COR-L47 (cell line): ENCODE results near the gene RXRA.

ENCODE experiments used
- DNase-seq: peaks from one replicate; lab custom pipeline; 2025; lab: John Stamatoyannopoulos, UW

RXRA gene

GRCh38 chr9:134353539-134353938, 27.3 kb downstream of the RXRA start:
- no peak for DNase-seq

GRCh38 chr9:134355158-134355557, 28.9 kb downstream of the RXRA start:
- DNase-seq = no peak

- no peak for DNase-seq
These were observed 29.5 kb downstream of the RXRA start for GRCh38 chr9:134355561-134356279.

DNA sequence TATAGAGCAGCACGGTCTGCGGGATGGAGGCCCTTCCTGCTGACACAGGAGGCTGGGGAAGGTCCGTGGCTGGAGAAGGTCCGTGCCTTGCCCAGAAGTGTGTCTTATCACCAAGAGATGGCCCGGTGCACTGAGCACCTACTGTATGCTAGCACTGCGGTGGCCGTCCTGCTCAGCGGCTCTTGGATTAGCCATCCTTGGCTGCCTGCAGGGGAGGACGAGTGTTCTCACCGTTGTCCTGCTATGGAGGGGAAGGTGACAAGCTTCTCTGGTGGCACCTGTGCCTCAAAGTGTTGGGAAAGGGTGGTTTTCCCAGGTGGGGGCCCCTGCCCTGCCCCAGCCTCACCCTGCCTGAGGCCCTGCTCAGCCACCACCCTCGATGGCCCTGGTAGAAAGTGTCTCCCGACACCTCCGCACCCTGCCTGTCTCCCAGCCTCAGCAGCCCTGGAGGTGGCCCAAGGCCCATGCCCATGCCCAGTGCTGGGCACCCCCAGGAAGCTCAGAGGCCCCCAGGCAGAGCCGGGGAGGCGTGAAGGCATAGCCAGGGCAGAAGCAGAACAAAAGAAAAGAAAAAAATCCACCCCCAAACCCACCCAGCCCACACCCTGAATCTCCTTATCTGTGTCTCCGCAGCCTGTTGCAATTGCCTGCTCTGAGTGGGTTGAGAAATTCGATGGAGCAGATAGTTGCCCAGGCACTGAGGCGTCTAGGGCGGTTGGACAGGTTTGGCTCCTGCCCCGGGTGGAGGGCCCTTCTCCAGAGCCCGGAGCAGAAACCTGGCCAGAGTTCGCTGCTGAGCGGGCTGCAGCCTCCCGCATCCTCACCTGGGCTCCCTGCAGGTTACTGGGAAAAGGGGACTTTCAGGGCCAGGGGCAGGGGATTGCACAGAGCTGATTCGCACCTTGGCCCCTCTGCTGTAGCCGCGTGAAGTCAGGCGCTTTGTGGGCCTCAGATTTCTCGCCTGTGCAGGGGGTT, 30.5 kb downstream of the RXRA start:
- DNase-seq = no peak

- DNase-seq = no peak
These were observed 31.4 kb downstream of the RXRA start for GRCh38 chr9:134357631-134358025.

DNA sequence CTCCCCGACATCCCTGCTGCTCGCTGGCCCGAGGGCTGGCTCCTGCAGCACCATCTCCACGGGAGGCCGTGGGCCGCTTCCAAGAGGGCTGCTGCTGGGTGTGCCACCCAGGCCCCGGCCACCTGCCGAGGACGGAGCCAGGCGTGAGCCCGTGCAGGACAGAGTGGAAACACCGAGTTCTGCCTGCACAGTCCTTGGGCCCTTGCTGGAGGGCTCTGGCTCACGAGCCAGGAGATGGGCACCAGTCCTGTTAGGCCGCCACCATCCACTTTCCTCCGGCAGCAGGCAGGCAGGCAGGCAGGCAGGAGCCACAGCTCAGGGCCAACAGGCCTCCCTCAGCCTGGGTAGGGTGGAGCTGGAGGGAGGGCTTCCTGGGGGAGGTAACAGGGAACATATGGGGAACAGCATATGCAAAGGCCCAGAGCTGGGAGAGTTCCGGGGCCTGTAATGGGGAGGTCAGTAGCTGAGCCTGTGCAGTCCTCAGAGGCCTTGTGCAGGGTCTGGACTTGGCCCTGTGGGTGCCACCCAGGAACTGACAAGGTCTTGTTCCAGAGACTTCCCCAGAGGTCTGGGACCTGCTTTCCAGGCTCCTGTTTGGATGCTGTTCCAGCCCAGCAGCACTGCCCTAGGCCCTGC, 31.9 kb downstream of the RXRA start:
- DNase-seq = peak; percentile 65

DNA sequence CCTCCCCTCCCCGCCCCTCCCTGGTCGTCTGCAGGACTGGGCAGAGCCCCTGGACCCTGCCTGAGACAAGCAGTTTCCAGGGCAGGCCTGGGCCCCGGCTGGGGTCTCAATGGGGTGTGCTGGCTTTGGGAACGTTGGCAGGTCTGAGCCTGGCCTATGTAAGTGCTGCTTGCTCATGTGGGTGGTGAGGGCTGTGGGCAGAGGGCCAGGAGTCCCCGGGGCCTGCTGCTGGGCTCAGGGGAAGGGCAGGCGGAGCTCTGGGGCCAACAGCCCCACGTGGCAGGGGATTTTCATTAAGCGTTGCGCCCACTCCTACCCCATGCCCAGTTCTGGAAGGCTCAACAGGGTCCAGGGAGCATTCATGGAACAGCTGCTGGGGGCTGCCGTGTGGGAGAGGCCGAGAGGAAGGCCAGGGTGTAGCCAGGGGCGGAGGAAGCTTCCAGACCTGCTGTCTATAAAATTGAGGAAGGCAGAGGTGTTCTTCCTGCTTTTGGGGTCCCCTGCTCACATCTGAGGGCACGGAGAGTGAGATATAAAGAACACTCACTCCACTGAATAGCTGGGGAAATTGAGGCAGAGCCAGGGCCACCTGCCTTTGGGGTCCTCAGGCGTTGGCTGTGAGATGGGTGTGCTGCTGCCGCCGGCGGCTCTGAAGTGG, 32.5 kb downstream of the RXRA start:
- peak; percentile 75 for DNase-seq

GRCh38 chr9:134359493-134360179, 33.4 kb downstream of the RXRA start:
- DNase-seq = no peak

- no peak for DNase-seq
These were observed 34.0 kb downstream of the RXRA start for GRCh38 chr9:134360180-134360759.

- DNase-seq = no peak
These were observed 34.6 kb downstream of the RXRA start for GRCh38 chr9:134360897-134361296.

- DNase-seq = no peak
These were observed 35.2 kb downstream of the RXRA start for GRCh38 chr9:134361426-134361825.

- no peak for DNase-seq
These were observed 35.7 kb downstream of the RXRA start for GRCh38 chr9:134361843-134362414.

- DNase-seq = no peak
These were observed 37.2 kb downstream of the RXRA start for GRCh38 chr9:134363450-134363849.

DNA sequence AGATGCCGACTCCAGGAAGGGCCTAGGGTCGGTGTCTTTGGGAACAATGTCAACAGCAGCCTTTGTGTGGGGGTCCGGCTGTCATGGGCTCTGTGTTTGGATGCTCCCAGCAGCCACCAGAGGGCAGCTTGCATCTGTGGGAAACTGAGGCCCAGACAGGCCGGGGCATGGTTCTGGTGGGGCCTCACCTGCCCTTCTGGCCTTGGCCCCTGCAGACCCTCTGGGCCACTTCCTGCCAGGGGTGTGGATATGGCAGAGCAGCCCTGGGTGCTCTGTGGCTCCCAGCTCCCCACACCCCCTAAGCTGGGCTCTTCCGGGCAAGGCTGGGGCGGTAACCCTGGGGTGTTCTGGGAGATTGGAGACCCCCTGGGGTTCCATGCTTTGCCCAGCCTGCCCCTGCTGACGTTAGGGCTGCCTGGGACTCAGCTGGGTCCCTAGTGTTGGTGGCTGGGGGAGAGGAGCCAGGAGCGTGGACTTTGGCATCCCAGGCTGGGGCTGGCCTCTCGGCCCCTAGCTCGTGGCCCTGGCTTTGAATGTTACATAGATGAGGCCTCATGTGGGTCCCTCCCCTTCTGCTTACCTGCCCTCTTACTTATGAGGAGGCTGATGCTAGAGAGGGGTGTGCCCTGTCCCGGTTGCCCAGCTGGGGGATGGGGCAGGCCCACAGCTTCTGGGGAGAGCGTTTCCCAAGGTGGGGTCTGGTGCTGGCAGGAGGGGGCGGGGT, 38.3 kb downstream of the RXRA start:
- no peak for DNase-seq

DNA sequence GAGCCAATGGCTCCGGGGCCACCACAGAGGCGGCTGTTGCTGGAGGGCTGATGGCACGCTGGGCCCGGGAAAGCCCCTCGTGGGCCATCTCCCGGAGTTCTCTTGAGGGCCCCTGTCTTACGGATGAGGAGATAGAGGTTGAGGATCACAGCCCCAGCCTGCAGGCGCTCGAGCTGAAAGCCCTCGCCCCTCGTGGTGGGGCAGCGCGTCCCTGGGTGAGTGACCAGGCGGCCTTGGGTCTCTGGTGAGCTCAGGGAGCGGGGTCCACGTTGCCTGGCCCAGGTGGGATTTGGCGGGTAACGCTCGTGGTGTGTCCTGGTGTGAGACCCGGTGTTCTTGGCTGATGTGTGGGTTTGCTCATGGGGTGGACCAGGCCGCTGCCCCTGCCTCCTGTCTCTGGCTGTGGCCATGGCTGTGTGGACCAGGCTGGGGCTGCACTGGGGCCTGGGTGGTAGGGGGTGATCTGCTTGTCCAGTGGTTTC, 38.9 kb downstream of the RXRA start:
- no peak for DNase-seq

GRCh38 chr9:134365791-134366222, 39.6 kb downstream of the RXRA start:
- DNase-seq = peak; percentile 98

GRCh38 chr9:134366223-134367031, 40.2 kb downstream of the RXRA start:
- peak; percentile 98 for DNase-seq

- DNase-seq = no peak
These were observed 40.8 kb downstream of the RXRA start for GRCh38 chr9:134367061-134367460.
